Measurements from ENCODE around the gene CLDN24. TPM values are rescaled to one million over a fixed set of nuclear protein-coding genes. Genes with fewer than 3 reads are reported as not detected.

CLDN24 gene
- total and polyA plus RNA-seq, 8 donors = 0.25 TPM; not detected in 7

DNA sequence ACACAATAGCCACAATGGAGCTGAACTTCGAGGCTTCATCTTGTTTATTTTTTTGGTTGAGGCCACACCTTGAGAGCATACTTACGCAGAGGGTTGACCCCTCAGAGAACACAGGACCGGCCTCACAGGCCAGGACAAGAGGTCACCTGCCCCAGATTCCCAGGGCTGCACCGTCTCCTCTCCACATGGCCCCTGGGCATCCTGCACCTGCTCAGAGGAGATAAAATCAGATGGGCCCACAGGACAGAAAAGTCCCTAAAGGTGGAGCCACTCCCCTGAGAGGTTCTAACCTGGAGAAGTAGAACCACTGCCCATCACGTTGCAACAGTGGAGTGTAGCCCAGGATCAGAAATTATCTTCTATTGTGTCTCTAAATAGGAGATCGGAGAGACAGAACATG lies 1.1 kb upstream of the CLDN24 start:
- Histone ChIP-seq H3K4me3 (no peak overlapping the region), H3K27me3 (no peaks in the 10 kb centered on the region), H3K9me3 (peaks cover 0 to 6% (median 0%) of the 10 kb centered on the region in 4 donors), H3K27ac (no peak overlapping the region), H3K4me1 (peaks cover 0 to 8% (median 4%) of the 10 kb centered on the region in 4 donors), H3K36me3 (peaks cover 0 to 5% (median 0%) of the 10 kb centered on the region in 4 donors)
- intact Hi-C loops (cut with DNase I; ENCODE audit: low total_unique reads) = no loop called here
- 76 to 86% (median 82%) methylated on average over 6 of the region's 6 CpGs for WGBS, 5 donors
- TF ChIP-seq POLR2AphosphoS5 (IDR thresholded peaks at IDR 0.05) = no peak
- TF ChIP-seq EP300 (IDR thresholded peaks at IDR 0.05) = no peak
- no peak for TF ChIP-seq POLR2A (IDR thresholded peaks at IDR 0.05)
- TF ChIP-seq, protein P1, sequence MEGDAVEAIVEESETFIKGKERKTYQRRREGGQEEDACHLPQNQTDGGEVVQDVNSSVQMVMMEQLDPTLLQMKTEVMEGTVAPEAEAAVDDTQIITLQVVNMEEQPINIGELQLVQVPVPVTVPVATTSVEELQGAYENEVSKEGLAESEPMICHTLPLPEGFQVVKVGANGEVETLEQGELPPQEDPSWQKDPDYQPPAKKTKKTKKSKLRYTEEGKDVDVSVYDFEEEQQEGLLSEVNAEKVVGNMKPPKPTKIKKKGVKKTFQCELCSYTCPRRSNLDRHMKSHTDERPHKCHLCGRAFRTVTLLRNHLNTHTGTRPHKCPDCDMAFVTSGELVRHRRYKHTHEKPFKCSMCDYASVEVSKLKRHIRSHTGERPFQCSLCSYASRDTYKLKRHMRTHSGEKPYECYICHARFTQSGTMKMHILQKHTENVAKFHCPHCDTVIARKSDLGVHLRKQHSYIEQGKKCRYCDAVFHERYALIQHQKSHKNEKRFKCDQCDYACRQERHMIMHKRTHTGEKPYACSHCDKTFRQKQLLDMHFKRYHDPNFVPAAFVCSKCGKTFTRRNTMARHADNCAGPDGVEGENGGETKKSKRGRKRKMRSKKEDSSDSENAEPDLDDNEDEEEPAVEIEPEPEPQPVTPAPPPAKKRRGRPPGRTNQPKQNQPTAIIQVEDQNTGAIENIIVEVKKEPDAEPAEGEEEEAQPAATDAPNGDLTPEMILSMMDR (IDR thresholded peaks at IDR 0.05) = no peak
- DNase-seq = no peak

DNA sequence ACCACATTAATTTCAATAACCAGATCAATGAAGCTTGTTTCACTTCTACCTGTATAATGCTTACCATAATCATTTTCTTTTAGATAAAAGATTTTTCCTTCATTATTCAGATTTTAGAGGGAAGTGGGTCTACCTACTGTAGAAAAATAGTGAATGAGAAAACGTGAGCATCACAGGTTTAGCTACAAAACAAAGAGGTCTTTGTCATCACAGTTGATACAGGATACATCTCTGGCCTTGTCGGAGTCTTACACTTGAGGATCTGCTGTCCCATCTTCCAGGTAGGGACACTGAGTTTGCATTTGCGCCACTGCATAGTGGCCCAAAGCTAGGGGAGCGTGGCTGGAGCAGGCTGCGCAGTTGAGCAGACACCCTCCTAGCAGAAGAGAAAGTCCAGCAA lies 710 bp downstream of the CLDN24 start:
- H3K36me3 ChIP-seq = peaks cover 0 to 5% (median under 1%) of the 10 kb centered on the region in 4 donors
- TF ChIP-seq, protein P1 (IDR thresholded peaks at IDR 0.05) = no peak
- peaks cover 0 to 3% (median 0%) of the 10 kb centered on the region in 4 donors for H3K9me3 ChIP-seq
- peaks cover 0 to 8% (median 4%) of the 10 kb centered on the region in 4 donors for H3K4me1 ChIP-seq
- no peak overlapping the region for H3K27ac ChIP-seq
- 93 to 97% (median 96%) methylated on average over 5 of the region's 5 CpGs for WGBS, 5 donors
- DNase-seq = no peak
- H3K27me3 ChIP-seq = no peaks in the 10 kb centered on the region
- no peak overlapping the region for H3K4me3 ChIP-seq
- intact Hi-C loops (cut with DNase I; ENCODE audit: low total_unique reads) = no loop called here

DNA sequence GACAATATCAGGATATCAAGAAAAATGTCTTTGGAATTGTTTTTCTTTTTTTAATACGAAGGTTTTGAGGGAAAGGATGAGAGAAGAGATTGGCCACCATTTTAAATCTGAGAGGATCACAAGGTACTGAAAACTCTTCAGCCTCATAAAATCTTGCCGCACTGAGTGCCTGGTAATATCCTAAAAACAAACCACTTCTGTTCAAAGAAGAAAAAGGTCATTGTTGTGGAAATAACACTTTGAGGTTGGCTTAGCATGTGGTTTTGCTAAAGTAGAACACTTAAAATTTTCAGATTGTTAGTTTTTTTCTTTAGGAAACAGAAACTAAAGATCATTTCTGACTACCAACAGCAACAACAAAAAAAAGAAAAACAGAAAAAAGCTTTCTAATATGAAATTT lies 1.1 kb downstream of the CLDN24 start:
- WGBS, 5 donors = 56 to 65% (median 62%) methylated on average over 2 of the region's 2 CpGs
- Histone ChIP-seq H3K27me3 (no peaks in the 10 kb centered on the region), H3K4me3 (no peak overlapping the region), H3K27ac (no peak overlapping the region), H3K9me3 (no peaks in the 10 kb centered on the region), H3K4me1 (peaks cover 0 to 8% (median 4%) of the 10 kb centered on the region in 4 donors), H3K36me3 (peaks cover 0 to 9% (median 2%) of the 10 kb centered on the region in 4 donors)
- no peak for TF ChIP-seq EP300 (IDR thresholded peaks at IDR 0.05)
- TF ChIP-seq POLR2A (IDR thresholded peaks at IDR 0.05) = no peak
- TF ChIP-seq, protein P1 (IDR thresholded peaks at IDR 0.05) = no peak
- no peak for TF ChIP-seq POLR2AphosphoS5 (IDR thresholded peaks at IDR 0.05)
- intact Hi-C loops (cut with DNase I; ENCODE audit: low total_unique reads) = no loop called here
- DNase-seq = no peak

DNA sequence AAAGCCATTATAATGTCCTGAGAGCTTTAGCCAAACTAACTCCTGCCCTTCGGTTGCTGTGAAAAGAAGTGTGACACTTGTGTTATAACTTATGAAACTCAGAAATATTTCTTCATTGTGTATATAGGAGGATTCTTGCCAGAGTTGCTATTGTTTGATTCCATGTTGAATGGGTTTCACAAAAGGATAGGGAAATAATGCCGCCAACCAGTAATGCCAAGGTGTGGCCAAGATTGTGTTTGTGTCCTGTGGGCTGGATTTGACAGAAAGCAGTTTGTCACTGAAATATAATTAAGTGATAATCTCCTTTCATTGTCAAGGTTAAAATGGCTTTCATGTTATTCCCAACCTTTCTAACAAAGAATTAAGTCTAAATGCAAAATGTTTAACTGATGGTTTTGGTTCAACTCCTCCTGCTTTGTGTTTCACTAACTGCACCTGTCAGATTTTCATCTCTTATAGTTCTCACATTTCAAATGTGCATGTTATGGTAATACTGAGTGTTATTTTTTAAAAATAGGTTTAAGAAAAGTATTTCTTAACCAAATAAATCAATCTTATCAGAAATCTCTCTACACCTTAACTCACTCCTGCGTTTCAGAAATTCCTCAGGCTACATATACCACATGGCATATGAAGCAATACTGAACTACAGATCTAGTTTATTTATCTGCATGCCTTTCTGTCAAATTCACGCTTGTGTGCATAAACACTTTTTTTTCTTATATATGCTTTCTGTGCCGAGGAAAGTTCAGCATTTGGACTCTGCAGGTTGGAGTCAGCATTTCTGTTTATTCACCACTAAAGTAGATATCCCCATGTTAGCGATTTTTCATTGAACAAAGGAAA lies 1.8 kb downstream of the CLDN24 start, which contains the start of gene CLDN22:
Gene CLDN22, minus strand, starts transcription at position 66 of the 849 bp plus-strand sequence. Its CDS starts 58 bp downstream, at position 8.
- 37 to 56% (median 55%) methylated on average over 6 of the region's 6 CpGs for WGBS, 5 donors

More for the DNA sequence above, 1.8 kb downstream of the CLDN24 start, which contains the start of gene CLDN22:
- Histone ChIP-seq H3K9me3 (no peaks in the 10 kb centered on the region), H3K27me3 (no peaks in the 10 kb centered on the region), H3K27ac (no peak within 1 kb of the TSS), H3K36me3 (peaks cover 0 to 14% (median 6%) of the 10 kb centered on the region in 4 donors), H3K4me3 (no peak within 1 kb of the TSS), H3K4me1 (peaks cover 0 to 8% (median 4%) of the 10 kb centered on the region in 4 donors)
- TF ChIP-seq, protein P1 (IDR thresholded peaks at IDR 0.05) = no peak
- TF ChIP-seq POLR2A (IDR thresholded peaks at IDR 0.05) (no peak), POLR2AphosphoS5 (IDR thresholded peaks at IDR 0.05) (no peak), EP300 (IDR thresholded peaks at IDR 0.05) (no peak)
- intact Hi-C loops (cut with DNase I; ENCODE audit: low total_unique reads) = no loop called here
- no peak for DNase-seq

Data from stomach (tissue), 9 donors.